ENCODE results near the gene RGS3.

Gene RGS3

DNA sequence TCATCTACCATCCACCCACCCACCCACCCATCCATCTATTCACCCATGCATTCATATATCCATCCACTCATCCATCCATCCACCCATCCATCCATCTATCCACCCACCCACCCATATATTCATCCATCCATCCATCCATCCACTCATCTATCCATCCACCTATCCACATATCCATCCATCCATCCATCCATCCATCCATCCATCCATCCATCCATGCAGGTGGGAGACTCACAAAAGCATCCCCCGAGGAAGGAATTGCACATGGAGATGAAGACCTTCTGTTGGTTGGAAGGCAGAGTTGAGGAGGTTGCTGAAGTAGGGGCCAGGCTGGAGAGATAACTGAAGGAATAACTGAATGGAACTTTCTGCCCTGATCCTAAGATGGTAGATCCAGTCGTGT is 126.9 kb downstream of the RGS3 start:
- Histone ChIP-seq H3K4me2 (ENCODE audit: low read length, poor library complexity, severe bottlenecking) (no peak overlapping the region), H3K9me3 (ENCODE audit: control insufficient read depth, low read length) (no peaks in the 10 kb centered on the region), H4K91ac (ENCODE audit: low read length) (no peak overlapping the region), H3K4me3 (ENCODE audit: insufficient read depth in 1 of 2, low read depth in 1 of 2, low read length in 2 of 2) (no peak overlapping the region), H3K36me3 (ENCODE audit: control insufficient read depth in 1 of 2, insufficient read depth in 2 of 2, low read depth in 1 of 2, low read length in 2 of 2) (peaks cover 4 to 46% of the 10 kb centered on the region in 2 experiments), H2BK5ac (ENCODE audit: low read depth, low read length, poor library complexity, severe bottlenecking) (no peak overlapping the region), H4K8ac (ENCODE audit: low read length) (no peak overlapping the region), H2BK120ac (ENCODE audit: low read depth, low read length) (no peak overlapping the region), H3K18ac (ENCODE audit: low read depth in 1 of 2, low read length in 2 of 2) (no peak overlapping the region), H2AK5ac (ENCODE audit: low read length, severe bottlenecking) (no peak overlapping the region), H3K9ac (ENCODE audit: low read length) (peak overlapping the region; percentile 31), H3K23ac (ENCODE audit: low read length in 2 of 2) (no peak overlapping the region), H3K27ac (ENCODE audit: low read length, poor library complexity, severe bottlenecking) (no peak overlapping the region), H3K4ac (ENCODE audit: low read depth in 1 of 2, low read length in 2 of 2) (no peak overlapping the region), H3K4me1 (ENCODE audit: control insufficient read depth, insufficient read depth, low read depth, low read length) (peaks cover 22% of the 10 kb centered on the region), H3K27me3 (ENCODE audit: control insufficient read depth in 1 of 2, insufficient read depth in 1 of 2, low read length in 2 of 2) (no peaks in the 10 kb centered on the region), H2AFZ (ENCODE audit: low read depth, low read length) (no peak overlapping the region), H3K79me1 (replicated peaks; ENCODE audit: low read length, poor library complexity, severe bottlenecking) (peaks cover 33% of the 10 kb centered on the region), H2BK15ac (ENCODE audit: low read depth, poor library complexity, severe bottlenecking) (no peak overlapping the region), H3K14ac (ENCODE audit: low read length in 2 of 2) (no peak overlapping the region), H2BK12ac (ENCODE audit: low read length in 2 of 2) (no peak overlapping the region)
- 79% methylated on average over 2 of the region's 2 CpGs for WGBS
- no peak for DNase-seq

DNA sequence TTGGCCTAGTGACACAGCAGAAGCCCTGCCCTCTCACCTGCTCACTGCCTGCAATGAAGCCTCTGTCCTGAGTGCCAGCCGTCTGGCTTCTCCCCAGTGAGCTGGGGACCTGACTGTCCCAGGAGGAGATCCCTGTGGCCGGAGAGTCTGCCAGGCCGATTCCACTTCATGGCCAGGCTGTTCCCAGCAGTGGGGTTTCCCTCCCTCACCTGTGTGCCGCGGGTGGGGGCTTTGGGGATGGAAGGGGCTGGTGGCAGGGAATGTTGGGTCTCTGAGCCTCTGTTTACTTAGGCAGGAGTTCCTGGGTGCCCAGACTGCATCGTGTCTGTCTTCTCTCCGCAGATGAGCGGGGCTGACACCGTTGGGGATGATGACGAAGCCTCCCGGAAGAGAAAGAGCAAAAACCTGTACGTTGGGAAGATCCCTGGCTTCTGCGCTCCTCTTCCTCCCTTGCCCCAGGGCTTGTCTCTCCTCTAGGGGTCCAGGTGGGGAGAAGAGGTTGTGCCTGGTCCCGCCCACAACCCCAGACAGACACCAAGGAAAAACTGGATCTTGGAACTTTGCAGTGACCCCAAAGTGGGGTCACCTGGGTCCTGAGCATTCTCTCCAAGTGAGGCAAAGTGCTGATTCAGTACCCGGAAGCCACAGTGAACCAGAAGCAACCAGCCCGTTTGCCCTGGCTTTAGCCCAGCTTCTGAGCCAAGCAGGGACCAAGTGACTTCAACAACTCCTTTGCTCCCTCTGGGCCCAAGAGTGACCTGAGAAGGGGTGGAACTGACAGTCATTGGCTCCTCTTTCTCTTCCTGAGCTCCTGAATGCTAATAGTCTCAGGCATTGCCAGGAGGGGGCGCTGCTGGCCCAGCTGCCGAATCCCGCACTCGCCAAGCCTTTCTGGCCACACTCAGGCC is 127.7 kb downstream of the RGS3 start:
- Histone ChIP-seq H2BK12ac (ENCODE audit: low read length in 2 of 2) (no peak overlapping the region), H4K91ac (ENCODE audit: low read length) (no peak overlapping the region), H3K36me3 (ENCODE audit: control insufficient read depth in 1 of 2, insufficient read depth in 2 of 2, low read depth in 1 of 2, low read length in 2 of 2) (peaks cover 12 to 47% of the 10 kb centered on the region in 2 experiments), H3K27me3 (ENCODE audit: control insufficient read depth in 1 of 2, insufficient read depth in 1 of 2, low read length in 2 of 2) (no peaks in the 10 kb centered on the region), H3K9ac (ENCODE audit: low read length) (peak overlapping the region; percentile 42), H3K79me1 (replicated peaks; ENCODE audit: low read length, poor library complexity, severe bottlenecking) (peaks cover 27% of the 10 kb centered on the region), H2AK5ac (ENCODE audit: low read length, severe bottlenecking) (peak overlapping the region; percentile 37), H3K4ac (ENCODE audit: low read depth in 1 of 2, low read length in 2 of 2) (peak overlapping the region in 1 of 2 experiments; percentile 26), H3K23ac (ENCODE audit: low read length in 2 of 2) (no peak overlapping the region), H4K8ac (ENCODE audit: low read length) (peak overlapping the region; percentile 10), H2BK120ac (ENCODE audit: low read depth, low read length) (no peak overlapping the region), H3K18ac (ENCODE audit: low read depth in 1 of 2, low read length in 2 of 2) (no peak overlapping the region), H3K4me3 (ENCODE audit: insufficient read depth in 1 of 2, low read depth in 1 of 2, low read length in 2 of 2) (no peak overlapping the region), H2AFZ (ENCODE audit: low read depth, low read length) (no peak overlapping the region), H3K4me2 (ENCODE audit: low read length, poor library complexity, severe bottlenecking) (no peak overlapping the region), H3K9me3 (ENCODE audit: control insufficient read depth, low read length) (no peaks in the 10 kb centered on the region), H2BK5ac (ENCODE audit: low read depth, low read length, poor library complexity, severe bottlenecking) (no peak overlapping the region), H3K14ac (ENCODE audit: low read length in 2 of 2) (no peak overlapping the region), H2BK15ac (ENCODE audit: low read depth, poor library complexity, severe bottlenecking) (peak overlapping the region; percentile 34), H3K27ac (ENCODE audit: low read length, poor library complexity, severe bottlenecking) (no peak overlapping the region), H3K4me1 (ENCODE audit: control insufficient read depth, insufficient read depth, low read depth, low read length) (peaks cover 27% of the 10 kb centered on the region)
- DNase-seq: peak; percentile 80
- 66% methylated on average over 16 of the region's 20 CpGs for WGBS

GRCh38 chr9:113591899-113592625 is 128.5 kb downstream of the RGS3 start:
- H3K18ac ChIP-seq (ENCODE audit: low read depth in 1 of 2, low read length in 2 of 2): no peak overlapping the region
- H2BK12ac ChIP-seq (ENCODE audit: low read length in 2 of 2): peak overlapping the region in 1 of 2 experiments; percentile 60
- H3K9me3 ChIP-seq (ENCODE audit: control insufficient read depth, low read length): no peaks in the 10 kb centered on the region
- H3K27ac ChIP-seq (ENCODE audit: low read length, poor library complexity, severe bottlenecking): no peak overlapping the region
- no peak overlapping the region for H3K23ac ChIP-seq (ENCODE audit: low read length in 2 of 2)
- H2BK5ac ChIP-seq (ENCODE audit: low read depth, low read length, poor library complexity, severe bottlenecking): no peak overlapping the region
- H3K4ac ChIP-seq (ENCODE audit: low read depth in 1 of 2, low read length in 2 of 2): peak overlapping the region in 1 of 2 experiments; percentile 9
- peaks cover 32% of the 10 kb centered on the region for H3K4me1 ChIP-seq (ENCODE audit: control insufficient read depth, insufficient read depth, low read depth, low read length)
- peaks cover 19% of the 10 kb centered on the region for H3K79me1 ChIP-seq (replicated peaks; ENCODE audit: low read length, poor library complexity, severe bottlenecking)
- H2BK15ac ChIP-seq (ENCODE audit: low read depth, poor library complexity, severe bottlenecking): no peak overlapping the region
- DNase-seq: no peak
- H2AFZ ChIP-seq (ENCODE audit: low read depth, low read length): no peak overlapping the region
- no peak overlapping the region for H3K4me2 ChIP-seq (ENCODE audit: low read length, poor library complexity, severe bottlenecking)
- no peak overlapping the region for H2BK120ac ChIP-seq (ENCODE audit: low read depth, low read length)
- no peak overlapping the region for H3K4me3 ChIP-seq (ENCODE audit: insufficient read depth in 1 of 2, low read depth in 1 of 2, low read length in 2 of 2)
- H3K14ac ChIP-seq (ENCODE audit: low read length in 2 of 2): no peak overlapping the region
- H3K27me3 ChIP-seq (ENCODE audit: control insufficient read depth in 1 of 2, insufficient read depth in 1 of 2, low read length in 2 of 2): no peaks in the 10 kb centered on the region
- H2AK5ac ChIP-seq (ENCODE audit: low read length, severe bottlenecking): no peak overlapping the region
- H4K8ac ChIP-seq (ENCODE audit: low read length): peak overlapping the region; percentile 8
- H4K91ac ChIP-seq (ENCODE audit: low read length): no peak overlapping the region
- H3K9ac ChIP-seq (ENCODE audit: low read length): peak overlapping the region; percentile 7
- 71% methylated on average over 7 of the region's 7 CpGs for WGBS
- peaks cover 20 to 47% of the 10 kb centered on the region in 2 experiments for H3K36me3 ChIP-seq (ENCODE audit: control insufficient read depth in 1 of 2, insufficient read depth in 2 of 2, low read depth in 1 of 2, low read length in 2 of 2)

Measured in mesenchymal stem cell (in vitro differentiated cells and primary cell).